Body of pancreas (tissue), 4 donors: ENCODE measurements around the gene IL4. TPM values are rescaled to one million over a fixed set of nuclear protein-coding genes. Genes with fewer than 3 reads are reported as not detected.

Source experiments
- ATAC-seq: fragments of 150-250 bp; one replicate; pipeline ENCODE4 v1.9.1; 2016
- DNase-seq, 4 donors: peaks; one replicate each; pipeline ENCODE4 v3.0.0-alpha.2; 2019
- H3K27ac ChIP-seq, 4 donors: fragments of 200-600 bp; sonication (generic); 1 replicate in 3 of 4; 2 replicates in 1 of 4; pipeline versions ENCODE4 v1.5.1 to v1.6.1; 2016 to 2019; ENCODE audit warnings: mild to moderate bottlenecking in 1 of 4, mixed read lengths in 1 of 4, moderate library complexity in 1 of 4
- H3K27me3 ChIP-seq, 2 donors: fragments of 200-600 bp; sonication (generic); one replicate each; pipeline ENCODE4 v1.6.0; 2016; ENCODE audit warnings: mild to moderate bottlenecking in 1 of 2
- H3K36me3 ChIP-seq, 2 donors: fragments of 200-600 bp; sonication (generic); replicated peaks in 1 of 2; 2 replicates each; pipeline ENCODE4 v1.5.1; 2016; ENCODE audit warnings: low read depth in 2 of 2; ENCODE audit not compliant: insufficient read depth in 1 of 2
- H3K4me1 ChIP-seq: fragments of 200-600 bp; sonication (generic); one replicate; pipeline ENCODE4 v1.6.0; 2016
- H3K4me3 ChIP-seq, 2 donors: fragments of 200-600 bp; sonication (generic); 1 replicate in 1 of 2; 2 replicates in 1 of 2; pipeline ENCODE4 v1.5.1; 2016 to 2019
- H3K9me3 ChIP-seq, 3 donors: fragments of 200-600 bp; sonication (generic); 1 replicate in 2 of 3; 2 replicates in 1 of 3; pipeline ENCODE4 v1.5.1; 2016
- POLR2A ChIP-seq, 3 donors: fragments of 450-650 bp; IDR thresholded peaks; one replicate each; pipeline ENCODE4 v1.6.1; 2016; ENCODE audit warnings: antibody characterized with exemption in 3 of 3, mild to moderate bottlenecking in 2 of 3
- WGBS, 2 donors: methylation state at CpG; one replicate each; pipeline ENCODE4 v1.1.5; 2017; 5-methylcytosine and 5-hydroxymethylcytosine counted together
- intact Hi-C: fragments of 100-400 bp; cut with DNase I; formaldehyde crosslinking; loops from one replicate; pipeline ENCODE4 v1.15.1; 2023
- total RNA-seq, 2 donors: library from RNA; depleted of rRNA; stranded (reverse); fragments of >200 nt; gene quantifications; one replicate each; pipeline ENCODE4 v1.1.0, GENCODE V29; 2016
- TF ChIP-seq, protein P1 (sequence below), 7 experiments: fragments of 450-650 bp in 4 of 7; fragments of 200-600 bp in 3 of 7; sonication (generic) in 3 of 7; IDR thresholded peaks; one replicate each; pipeline ENCODE4 v1.5.1; 2016 to 2019; ENCODE audit warnings: antibody characterized with exemption in 7 of 7

The IL4 gene
- total RNA-seq, 2 donors from 2014 or later = not detected

DNA sequence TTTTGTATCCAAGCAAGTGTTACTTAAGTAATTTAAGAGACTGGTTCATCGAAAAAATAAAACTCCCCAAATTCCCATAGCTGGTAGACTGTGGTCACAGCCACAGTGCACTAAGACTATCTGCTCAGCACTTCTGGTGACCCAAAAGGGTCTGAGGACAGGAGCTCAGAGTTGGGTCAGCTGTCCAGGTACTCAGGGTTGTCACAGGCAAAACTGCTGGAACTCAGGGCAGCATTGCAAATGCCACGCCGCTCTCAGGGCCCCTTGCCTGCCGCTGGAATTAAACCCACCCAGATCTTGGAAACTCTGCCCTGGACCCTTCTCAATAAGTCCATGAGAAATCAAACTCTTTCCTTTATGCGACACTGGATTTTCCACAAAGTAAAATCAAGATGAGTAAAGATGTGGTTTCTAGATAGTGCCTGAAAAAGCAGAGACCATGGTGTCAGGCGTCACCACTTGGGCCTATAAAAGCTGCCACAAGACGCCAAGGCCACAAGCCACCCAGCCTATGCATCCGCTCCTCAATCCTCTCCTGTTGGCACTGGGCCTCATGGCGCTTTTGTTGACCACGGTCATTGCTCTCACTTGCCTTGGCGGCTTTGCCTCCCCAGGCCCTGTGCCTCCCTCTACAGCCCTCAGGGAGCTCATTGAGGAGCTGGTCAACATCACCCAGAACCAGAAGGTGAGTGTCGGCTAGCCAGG, 16.0 kb upstream of the IL4 start, which contains the start of gene IL13:
IL13 (plus strand) TSS at position 498 of the 705 bp plus-strand sequence; CDS start at position 512, 14 bp downstream.
- no peak for TF ChIP-seq POLR2A (IDR thresholded peaks at IDR 0.05)
- TF ChIP-seq, protein P1, sequence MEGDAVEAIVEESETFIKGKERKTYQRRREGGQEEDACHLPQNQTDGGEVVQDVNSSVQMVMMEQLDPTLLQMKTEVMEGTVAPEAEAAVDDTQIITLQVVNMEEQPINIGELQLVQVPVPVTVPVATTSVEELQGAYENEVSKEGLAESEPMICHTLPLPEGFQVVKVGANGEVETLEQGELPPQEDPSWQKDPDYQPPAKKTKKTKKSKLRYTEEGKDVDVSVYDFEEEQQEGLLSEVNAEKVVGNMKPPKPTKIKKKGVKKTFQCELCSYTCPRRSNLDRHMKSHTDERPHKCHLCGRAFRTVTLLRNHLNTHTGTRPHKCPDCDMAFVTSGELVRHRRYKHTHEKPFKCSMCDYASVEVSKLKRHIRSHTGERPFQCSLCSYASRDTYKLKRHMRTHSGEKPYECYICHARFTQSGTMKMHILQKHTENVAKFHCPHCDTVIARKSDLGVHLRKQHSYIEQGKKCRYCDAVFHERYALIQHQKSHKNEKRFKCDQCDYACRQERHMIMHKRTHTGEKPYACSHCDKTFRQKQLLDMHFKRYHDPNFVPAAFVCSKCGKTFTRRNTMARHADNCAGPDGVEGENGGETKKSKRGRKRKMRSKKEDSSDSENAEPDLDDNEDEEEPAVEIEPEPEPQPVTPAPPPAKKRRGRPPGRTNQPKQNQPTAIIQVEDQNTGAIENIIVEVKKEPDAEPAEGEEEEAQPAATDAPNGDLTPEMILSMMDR (IDR thresholded peaks at IDR 0.05) = no peak

GRCh38 chr5:132658381-132659302, 15.1 kb upstream of the IL4 start:
- DNase-seq = no peak
- no peak for ATAC-seq
- 84 to 89% methylated on average over 9 of the region's 9 CpGs for WGBS, 2 donors
- no peaks in the 10 kb centered on the region for H3K36me3 ChIP-seq
- TF ChIP-seq, protein P1 (IDR thresholded peaks at IDR 0.05) = no peak
- no peak for TF ChIP-seq POLR2A (IDR thresholded peaks at IDR 0.05)
- H3K4me1 ChIP-seq = peaks cover 12% of the 10 kb centered on the region
- no peaks in the 10 kb centered on the region for H3K9me3 ChIP-seq
- H3K4me3 ChIP-seq = no peak overlapping the region
- peaks cover 0 to 18% of the 10 kb centered on the region in 2 donors for H3K27me3 ChIP-seq
- no peak overlapping the region for H3K27ac ChIP-seq
- intact Hi-C loops = no loop called here

More for the DNA sequence above, 16.0 kb upstream of the IL4 start, which contains the start of gene IL13:
- Histone ChIP-seq H3K4me3 (no peak within 1 kb of the TSS), H3K36me3 (no peaks in the 10 kb centered on the region), H3K4me1 (peaks cover 12% of the 10 kb centered on the region), H3K9me3 (no peaks in the 10 kb centered on the region), H3K27ac (no peak within 1 kb of the TSS), H3K27me3 (peaks cover 0 to 18% of the 10 kb centered on the region in 2 donors)
- intact Hi-C loops = no loop called here
- ATAC-seq (no peak), DNase-seq (no peak)
- WGBS, 2 donors = 94 to 96% methylated on average over 12 of the region's 12 CpGs

- WGBS, 2 donors = 84 to 86% methylated on average over 18 to 23 of the region's 23 CpGs
- TF ChIP-seq, protein P1 (IDR thresholded peaks at IDR 0.05) = no peak
- no peak for TF ChIP-seq POLR2A (IDR thresholded peaks at IDR 0.05)
Observed at GRCh38 chr5:132659598-132660493, 13.9 kb upstream of the IL4 start.

DNA sequence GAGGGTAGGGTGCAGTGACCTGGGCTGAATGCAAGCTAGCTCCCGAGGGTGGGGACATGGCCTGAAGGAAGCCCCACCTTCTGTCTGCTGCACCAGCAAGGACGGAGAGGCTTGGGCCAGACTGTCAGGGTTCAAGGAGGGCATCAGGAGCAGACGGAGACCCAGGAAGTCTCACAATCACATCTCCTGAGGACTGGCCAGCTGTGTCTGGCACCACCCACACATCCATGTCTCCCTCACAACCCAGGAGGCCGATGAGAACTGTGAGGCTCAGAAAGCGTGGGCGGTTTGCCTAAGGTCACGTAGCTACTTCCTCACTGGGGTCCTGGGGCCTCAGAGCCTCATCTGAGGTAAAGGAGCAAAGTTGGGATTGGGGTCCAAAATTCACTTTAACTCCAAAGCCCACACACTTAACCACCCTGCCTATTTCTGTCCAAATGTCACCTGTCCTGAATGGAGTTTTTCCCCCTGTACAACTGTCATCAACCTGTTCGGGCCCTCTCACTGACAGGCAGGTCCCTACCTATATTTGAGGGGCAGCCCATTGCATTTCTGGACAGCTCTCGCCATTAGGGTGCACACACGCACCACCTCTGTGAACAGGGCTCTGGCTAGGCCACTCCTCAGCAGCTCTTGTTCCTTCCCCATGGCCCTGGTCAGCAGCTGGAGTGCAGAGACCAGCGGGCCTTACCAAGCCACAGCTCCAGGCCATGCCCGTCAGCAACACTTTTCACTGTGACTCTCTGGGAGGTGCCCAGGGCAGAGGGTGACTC, 12.4 kb upstream of the IL4 start:
- Histone ChIP-seq H3K4me3 (no peak overlapping the region), H3K4me1 (peaks cover 2% of the 10 kb centered on the region), H3K9me3 (no peaks in the 10 kb centered on the region), H3K27ac (no peak overlapping the region), H3K27me3 (peaks cover 0 to 7% of the 10 kb centered on the region in 2 donors), H3K36me3 (no peaks in the 10 kb centered on the region)
- DNase-seq (no peak), ATAC-seq (no peak)
- TF ChIP-seq, protein P1 (IDR thresholded peaks at IDR 0.05) = no peak
- no peak for TF ChIP-seq POLR2A (IDR thresholded peaks at IDR 0.05)
- intact Hi-C loops = no loop called here
- 49 to 73% methylated on average over 6 to 12 of the region's 12 CpGs for WGBS, 2 donors

More at GRCh38 chr5:132659598-132660493, 13.9 kb upstream of the IL4 start:
- peaks cover 0 to 18% of the 10 kb centered on the region in 2 donors for H3K27me3 ChIP-seq
- peaks cover 12% of the 10 kb centered on the region for H3K4me1 ChIP-seq
- no peaks in the 10 kb centered on the region for H3K36me3 ChIP-seq
- intact Hi-C loops = no loop called here
- ATAC-seq = no peak
- no peak for DNase-seq
- no peak overlapping the region for H3K27ac ChIP-seq
- no peaks in the 10 kb centered on the region for H3K9me3 ChIP-seq
- H3K4me3 ChIP-seq = no peak overlapping the region
